Esophagus squamous epithelium (tissue), 5 donors: Measurements from ENCODE around the gene PRKN. TPM values are rescaled to one million over a fixed set of nuclear protein-coding genes. Genes with fewer than 3 reads are reported as not detected.

Experiments
- DNase-seq: peaks from one replicate; lab custom pipeline; 2025; lab: John Stamatoyannopoulos, UW
- H3K27ac ChIP-seq, 4 donors: fragments of 200-600 bp; sonication (generic); one replicate each; pipeline ENCODE4 v1.5.1; 2016 to 2019; ENCODE audit warnings: mild to moderate bottlenecking in 1 of 4
- H3K27me3 ChIP-seq, 4 donors: fragments of 200-600 bp; sonication (generic); 1 replicate in 3 of 4; 2 replicates in 1 of 4; pipeline versions ENCODE4 v1.5.1 to v1.6.0; 2017 to 2021; ENCODE audit warnings: antibody characterized with exemption in 1 of 4
- H3K36me3 ChIP-seq, 3 donors: fragments of 200-600 bp; sonication (generic); one replicate each; pipeline ENCODE4 v1.5.1; 2016 to 2019
- H3K4me1 ChIP-seq, 3 donors: fragments of 200-600 bp; sonication (generic); one replicate each; pipeline ENCODE4 v1.5.1; 2017 to 2019
- H3K4me3 ChIP-seq, 4 donors: fragments of 200-600 bp; sonication (generic); 1 replicate in 3 of 4; 2 replicates in 1 of 4; pipeline ENCODE4 v1.5.1; 2016 to 2019; ENCODE audit warnings: mild to moderate bottlenecking in 2 of 4, moderate library complexity in 1 of 4
- H3K9me3 ChIP-seq, 3 donors: fragments of 200-600 bp; sonication (generic); one replicate each; pipeline ENCODE4 v1.5.1; 2016 to 2019
- POLR2A ChIP-seq, 4 donors: fragments of 450-650 bp; IDR thresholded peaks; one replicate each; pipeline ENCODE4 v1.6.1; 2017; ENCODE audit warnings: antibody characterized with exemption in 4 of 4, mild to moderate bottlenecking in 4 of 4, moderate library complexity in 3 of 4
- WGBS, 2 donors: methylation state at CpG; one replicate each; pipeline ENCODE4 v1.1.5; 2018; 5-methylcytosine and 5-hydroxymethylcytosine counted together
- intact Hi-C: fragments of 100-400 bp; cut with DNase I; formaldehyde crosslinking; loops from one replicate; pipeline ENCODE4 v1.15.0; 2022
- total RNA-seq, 4 donors: library from RNA; depleted of rRNA; stranded (reverse); fragments of >200 nt; gene quantifications; one replicate each; pipeline ENCODE4 v1.1.0, GENCODE V29; 2016
- TF ChIP-seq, protein P1 (sequence below), 6 experiments: fragments of 450-650 bp in 4 of 6; fragments of 200-600 bp in 2 of 6; sonication (generic) in 2 of 6; IDR thresholded peaks; one replicate each; pipeline ENCODE4 v1.5.1; 2016 to 2019; ENCODE audit warnings: antibody characterized with exemption in 6 of 6, mild to moderate bottlenecking in 4 of 6, moderate library complexity in 4 of 6
- donor health status: DM: yes; HTN: yes; CAD: no.

Gene PRKN
- total RNA-seq, 4 donors from 2014 or later, result 0.70 to 5.5 (median 2.2) TPM

- no peaks in the 10 kb centered on the region for H3K4me1 ChIP-seq
- no peak overlapping the region for H3K27ac ChIP-seq
- H3K27me3 ChIP-seq, result no peaks in the 10 kb centered on the region
- H3K36me3 ChIP-seq, result no peaks in the 10 kb centered on the region
- no peak for TF ChIP-seq POLR2A (IDR thresholded peaks at IDR 0.05)
- TF ChIP-seq, protein P1, sequence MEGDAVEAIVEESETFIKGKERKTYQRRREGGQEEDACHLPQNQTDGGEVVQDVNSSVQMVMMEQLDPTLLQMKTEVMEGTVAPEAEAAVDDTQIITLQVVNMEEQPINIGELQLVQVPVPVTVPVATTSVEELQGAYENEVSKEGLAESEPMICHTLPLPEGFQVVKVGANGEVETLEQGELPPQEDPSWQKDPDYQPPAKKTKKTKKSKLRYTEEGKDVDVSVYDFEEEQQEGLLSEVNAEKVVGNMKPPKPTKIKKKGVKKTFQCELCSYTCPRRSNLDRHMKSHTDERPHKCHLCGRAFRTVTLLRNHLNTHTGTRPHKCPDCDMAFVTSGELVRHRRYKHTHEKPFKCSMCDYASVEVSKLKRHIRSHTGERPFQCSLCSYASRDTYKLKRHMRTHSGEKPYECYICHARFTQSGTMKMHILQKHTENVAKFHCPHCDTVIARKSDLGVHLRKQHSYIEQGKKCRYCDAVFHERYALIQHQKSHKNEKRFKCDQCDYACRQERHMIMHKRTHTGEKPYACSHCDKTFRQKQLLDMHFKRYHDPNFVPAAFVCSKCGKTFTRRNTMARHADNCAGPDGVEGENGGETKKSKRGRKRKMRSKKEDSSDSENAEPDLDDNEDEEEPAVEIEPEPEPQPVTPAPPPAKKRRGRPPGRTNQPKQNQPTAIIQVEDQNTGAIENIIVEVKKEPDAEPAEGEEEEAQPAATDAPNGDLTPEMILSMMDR (IDR thresholded peaks at IDR 0.05), result no peak
- no peak for DNase-seq
- H3K9me3 ChIP-seq, result no peaks in the 10 kb centered on the region
- no peak overlapping the region for H3K4me3 ChIP-seq
- intact Hi-C loops, result no loop called here
- WGBS, 2 donors, result 69 to 77% methylated on average over 6 of the region's 6 CpGs
Measured at GRCh38 chr6:162190981-162191380, 536.6 kb downstream of the PRKN start.

DNA sequence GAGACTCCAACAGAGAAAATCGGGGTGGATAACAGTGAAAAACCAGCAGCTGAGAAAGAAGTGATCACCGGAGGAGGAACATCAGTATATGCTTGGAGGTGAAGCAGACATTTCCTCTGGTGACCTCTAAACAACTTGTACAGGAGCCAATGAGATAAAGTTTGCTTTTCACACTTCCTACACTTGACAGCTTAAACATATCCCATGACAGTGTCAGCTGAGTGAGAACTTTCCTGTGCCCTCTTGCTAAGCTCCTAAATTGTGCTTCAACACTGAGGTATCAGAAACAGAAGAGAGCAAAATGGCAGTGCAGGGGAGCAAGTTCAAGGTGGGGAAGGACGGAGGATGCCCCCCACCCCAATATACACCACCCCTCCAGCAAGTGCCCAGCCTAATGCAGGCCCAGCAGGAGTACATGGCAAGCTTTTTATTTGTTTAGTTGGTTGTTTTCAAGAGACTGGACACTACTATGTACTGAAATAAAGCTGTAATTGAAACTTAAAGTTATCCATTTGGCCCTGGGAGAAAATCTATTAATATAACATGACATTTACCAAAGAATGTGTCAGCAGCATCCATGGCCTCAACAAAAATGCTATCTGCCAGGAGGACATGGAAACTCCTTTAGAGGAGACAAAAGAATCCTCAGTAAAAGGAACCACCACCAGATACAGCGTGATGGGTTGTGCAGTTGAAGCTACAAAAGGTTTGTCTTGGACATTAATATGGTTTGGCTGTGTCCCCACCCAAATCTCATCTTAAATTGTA is 540.2 kb downstream of the PRKN start:
- TF ChIP-seq, protein P1 (IDR thresholded peaks at IDR 0.05), result no peak
- Histone ChIP-seq H3K4me1 (peaks cover 0 to 2% (median 0%) of the 10 kb centered on the region in 3 donors), H3K36me3 (no peaks in the 10 kb centered on the region), H3K4me3 (no peak overlapping the region), H3K27me3 (no peaks in the 10 kb centered on the region), H3K9me3 (no peaks in the 10 kb centered on the region), H3K27ac (no peak overlapping the region)
- intact Hi-C loops, result no loop called here
- no peak for DNase-seq
- WGBS, 2 donors, result 73 to 78% methylated on average over 4 of the region's 4 CpGs

- WGBS, 2 donors, result 80 to 82% methylated on average over 9 of the region's 9 CpGs
- intact Hi-C loops, result no loop called here
Measured at GRCh38 chr6:162184465-162184864, 543.1 kb downstream of the PRKN start.

DNA sequence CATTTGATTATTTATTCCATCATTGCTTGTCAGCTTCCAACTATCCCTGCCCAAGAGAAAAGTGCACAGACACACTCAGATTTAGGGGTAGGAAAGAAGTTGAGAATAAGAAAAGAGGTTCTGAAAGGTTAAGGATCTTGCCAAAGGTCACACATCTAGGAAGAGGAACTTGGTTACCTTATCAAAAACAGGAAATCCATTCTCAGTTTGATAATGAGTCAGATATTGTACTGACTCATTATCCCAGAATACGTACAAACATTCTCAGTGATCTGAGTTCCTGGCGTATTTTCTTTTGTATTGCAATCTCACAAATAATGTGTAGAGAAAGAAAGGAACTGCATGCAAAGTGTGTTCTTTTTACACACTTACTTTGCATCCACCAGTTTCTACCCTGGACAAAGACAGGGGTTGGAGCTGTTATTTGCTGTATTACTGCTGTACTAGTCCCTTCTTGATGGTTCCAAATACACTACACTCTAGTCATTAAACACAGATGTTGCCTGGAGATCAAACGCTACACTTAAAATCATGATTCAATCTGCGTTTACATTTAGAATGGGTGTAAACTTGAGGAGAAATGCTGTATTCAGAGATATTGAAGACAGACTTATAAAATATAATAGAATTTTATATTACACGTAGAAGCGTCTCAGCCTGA is 545.7 kb downstream of the PRKN start:
- H3K27me3 ChIP-seq, result no peaks in the 10 kb centered on the region

More at GRCh38 chr6:162184465-162184864, 543.1 kb downstream of the PRKN start:
- H3K9me3 ChIP-seq, result no peaks in the 10 kb centered on the region
- H3K4me1 ChIP-seq, result peaks cover 0 to 8% (median 4%) of the 10 kb centered on the region in 3 donors
- H3K4me3 ChIP-seq, result no peak overlapping the region
- H3K36me3 ChIP-seq, result no peaks in the 10 kb centered on the region
- DNase-seq, result no peak
- TF ChIP-seq POLR2A (IDR thresholded peaks at IDR 0.05), result no peak
- TF ChIP-seq, protein P1 (IDR thresholded peaks at IDR 0.05), result no peak
- H3K27ac ChIP-seq, result no peak overlapping the region
- H3K27me3 ChIP-seq, result no peaks in the 10 kb centered on the region

More for the DNA sequence above, 545.7 kb downstream of the PRKN start:
- no peak for DNase-seq
- H3K36me3 ChIP-seq, result no peaks in the 10 kb centered on the region
- no peak overlapping the region for H3K4me3 ChIP-seq
- intact Hi-C loops, result no loop called here
- peak overlapping the region in 1 of 4 donors; percentile 19 for H3K27ac ChIP-seq
- TF ChIP-seq, protein P1 (IDR thresholded peaks at IDR 0.05), result no peak
- no peak for TF ChIP-seq POLR2A (IDR thresholded peaks at IDR 0.05)
- no peaks in the 10 kb centered on the region for H3K9me3 ChIP-seq
- WGBS, 2 donors, result 21 to 48% methylated on average over 6 of the region's 6 CpGs
- peaks cover 0 to 8% (median 4%) of the 10 kb centered on the region in 3 donors for H3K4me1 ChIP-seq
